WTC11 (cell line): Measurements from ENCODE around the gene ADGRF1.

Source experiments
- FOXP1 ChIP-seq: sonication (generic); formaldehyde crosslinking; IDR thresholded peaks from 2 replicates; pipeline ENCODE4 v1.8.0; 2022; ENCODE audit warnings: missing genetic modification reagents, mild to moderate bottlenecking, moderate library complexity, borderline replicate concordance
- IRF2 ChIP-seq: sonication (generic); formaldehyde crosslinking; IDR thresholded peaks from 2 replicates; pipeline ENCODE4 v1.8.0; 2022; ENCODE audit warnings: low read depth, missing genetic modification reagents, borderline replicate concordance
- NFATC4 ChIP-seq: fragments of 250-450 bp; sonication (Bioruptor Pico); IDR thresholded peaks from 2 replicates; pipeline ENCODE4 v1.9.0; 2021; ENCODE audit warnings: mild to moderate bottlenecking
- TF ChIP-seq, protein P1 (sequence below): fragments of 200-600 bp; IDR thresholded peaks from 2 replicates; pipeline ENCODE4 v1.8.0; 2022; ENCODE audit warnings: antibody characterized with exemption
- TF ChIP-seq, protein P2 (sequence below): sonication (generic); formaldehyde crosslinking; IDR thresholded peaks from 2 replicates; pipeline ENCODE4 v1.8.1; 2023; ENCODE audit warnings: mild to moderate bottlenecking, missing genetic modification reagents, moderate library complexity
- TF ChIP-seq, protein P3 (sequence below): sonication (generic); formaldehyde crosslinking; IDR thresholded peaks from 2 replicates; pipeline ENCODE4 v1.8.1; 2022; ENCODE audit warnings: low read depth, mild to moderate bottlenecking, moderate library complexity, missing genetic modification reagents, borderline replicate concordance

DNA sequence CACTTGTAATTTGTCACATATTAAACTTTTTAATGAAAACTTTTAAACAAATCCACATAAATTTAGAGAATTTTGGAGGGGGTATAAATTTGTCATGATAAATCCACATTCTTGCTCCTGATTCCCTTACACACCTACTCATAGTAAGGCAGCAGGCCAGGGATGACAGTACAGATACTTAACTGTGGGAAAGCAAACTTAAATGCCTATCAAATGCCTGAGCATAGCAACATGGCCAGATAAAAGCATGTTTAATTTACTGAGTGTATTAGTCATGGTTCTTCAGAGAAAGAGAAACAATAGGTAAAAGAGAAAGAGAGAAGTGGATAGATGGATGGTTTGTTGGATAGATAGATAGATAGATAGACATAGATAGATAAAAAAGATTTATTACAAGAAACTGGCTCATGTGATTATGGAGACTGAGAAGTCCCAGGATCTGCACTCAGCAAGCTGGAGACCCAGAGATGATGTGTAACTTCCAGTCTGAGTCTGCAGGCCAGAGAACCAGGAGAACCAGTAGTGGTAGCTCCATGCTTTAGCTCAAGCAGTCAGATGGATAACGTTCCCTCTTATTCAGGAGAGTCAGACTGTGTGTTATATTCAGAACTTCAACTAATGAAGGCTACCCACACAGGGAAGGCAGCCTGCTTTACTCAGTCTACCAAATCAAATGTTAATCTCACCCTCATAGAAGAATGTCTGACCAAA, 15.9 kb upstream of the ADGRF1 start:
- TF ChIP-seq, protein P1, sequence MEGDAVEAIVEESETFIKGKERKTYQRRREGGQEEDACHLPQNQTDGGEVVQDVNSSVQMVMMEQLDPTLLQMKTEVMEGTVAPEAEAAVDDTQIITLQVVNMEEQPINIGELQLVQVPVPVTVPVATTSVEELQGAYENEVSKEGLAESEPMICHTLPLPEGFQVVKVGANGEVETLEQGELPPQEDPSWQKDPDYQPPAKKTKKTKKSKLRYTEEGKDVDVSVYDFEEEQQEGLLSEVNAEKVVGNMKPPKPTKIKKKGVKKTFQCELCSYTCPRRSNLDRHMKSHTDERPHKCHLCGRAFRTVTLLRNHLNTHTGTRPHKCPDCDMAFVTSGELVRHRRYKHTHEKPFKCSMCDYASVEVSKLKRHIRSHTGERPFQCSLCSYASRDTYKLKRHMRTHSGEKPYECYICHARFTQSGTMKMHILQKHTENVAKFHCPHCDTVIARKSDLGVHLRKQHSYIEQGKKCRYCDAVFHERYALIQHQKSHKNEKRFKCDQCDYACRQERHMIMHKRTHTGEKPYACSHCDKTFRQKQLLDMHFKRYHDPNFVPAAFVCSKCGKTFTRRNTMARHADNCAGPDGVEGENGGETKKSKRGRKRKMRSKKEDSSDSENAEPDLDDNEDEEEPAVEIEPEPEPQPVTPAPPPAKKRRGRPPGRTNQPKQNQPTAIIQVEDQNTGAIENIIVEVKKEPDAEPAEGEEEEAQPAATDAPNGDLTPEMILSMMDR = no peak
- TF ChIP-seq, protein P2, sequence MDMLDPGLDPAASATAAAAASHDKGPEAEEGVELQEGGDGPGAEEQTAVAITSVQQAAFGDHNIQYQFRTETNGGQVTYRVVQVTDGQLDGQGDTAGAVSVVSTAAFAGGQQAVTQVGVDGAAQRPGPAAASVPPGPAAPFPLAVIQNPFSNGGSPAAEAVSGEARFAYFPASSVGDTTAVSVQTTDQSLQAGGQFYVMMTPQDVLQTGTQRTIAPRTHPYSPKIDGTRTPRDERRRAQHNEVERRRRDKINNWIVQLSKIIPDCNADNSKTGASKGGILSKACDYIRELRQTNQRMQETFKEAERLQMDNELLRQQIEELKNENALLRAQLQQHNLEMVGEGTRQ (CRISPR knock-in tag) = no peak
- TF ChIP-seq FOXP1 (CRISPR knock-in tag) = no peak
- TF ChIP-seq IRF2 = no peak
- TF ChIP-seq NFATC4 = no peak
- TF ChIP-seq, protein P3, sequence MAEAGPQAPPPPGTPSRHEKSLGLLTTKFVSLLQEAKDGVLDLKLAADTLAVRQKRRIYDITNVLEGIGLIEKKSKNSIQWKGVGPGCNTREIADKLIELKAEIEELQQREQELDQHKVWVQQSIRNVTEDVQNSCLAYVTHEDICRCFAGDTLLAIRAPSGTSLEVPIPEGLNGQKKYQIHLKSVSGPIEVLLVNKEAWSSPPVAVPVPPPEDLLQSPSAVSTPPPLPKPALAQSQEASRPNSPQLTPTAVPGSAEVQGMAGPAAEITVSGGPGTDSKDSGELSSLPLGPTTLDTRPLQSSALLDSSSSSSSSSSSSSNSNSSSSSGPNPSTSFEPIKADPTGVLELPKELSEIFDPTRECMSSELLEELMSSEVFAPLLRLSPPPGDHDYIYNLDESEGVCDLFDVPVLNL (CRISPR knock-in tag) = no peak
